ENCODE data around the gene GTF2A2.
"Not testable (repeated sequence)": the region's sequence is repeated elsewhere in the genome, so short reads cannot be mapped to it uniquely, and the experiment has no call there.

GTF2A2 gene

DNA sequence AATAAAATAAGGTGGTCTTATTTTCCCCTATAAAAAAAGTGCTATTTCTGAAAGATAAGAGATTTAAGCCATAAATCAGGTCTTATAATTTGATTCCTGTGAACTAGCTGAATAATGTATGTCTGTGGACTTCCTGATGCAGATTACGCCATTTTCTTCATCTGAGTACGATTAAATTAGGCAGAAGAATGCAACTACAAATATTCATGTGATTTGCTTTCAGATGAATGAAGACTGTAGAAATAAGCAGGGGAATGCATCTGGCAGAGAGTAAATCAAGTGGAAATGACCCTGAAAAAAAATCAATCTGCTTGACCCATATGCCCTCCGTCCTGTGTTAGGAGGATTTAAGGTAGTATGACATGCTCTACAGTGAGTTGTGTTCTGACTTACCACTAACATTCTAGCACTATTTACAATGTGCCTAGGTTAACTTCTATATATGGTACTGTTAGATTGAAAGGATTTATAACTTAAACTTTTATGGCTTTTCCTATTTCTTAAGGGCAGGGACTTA is 17.1 kb upstream of the GTF2A2 start:
- DNase-seq (ENCODE audit: low spot score), result no peak

DNA sequence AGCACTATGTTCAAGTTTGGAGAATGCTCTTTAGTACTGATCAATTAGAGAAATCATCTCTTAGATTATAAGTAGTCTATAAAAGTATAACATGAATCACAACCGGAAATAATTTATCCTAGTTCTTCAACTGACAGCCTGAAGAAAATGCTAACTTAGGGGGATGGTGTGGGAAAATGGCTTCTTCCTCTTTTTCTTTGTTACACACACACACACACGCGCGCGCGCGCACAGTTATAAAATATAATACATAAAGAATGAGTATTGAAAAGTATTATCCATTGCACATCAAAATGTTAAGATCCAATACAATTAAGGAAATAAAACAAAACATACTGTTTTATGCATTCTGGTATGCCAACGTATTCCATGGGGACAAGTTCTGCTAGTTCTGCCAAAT is 11.2 kb upstream of the GTF2A2 start:
- DNase-seq (ENCODE audit: low spot score), result no peak

DNA sequence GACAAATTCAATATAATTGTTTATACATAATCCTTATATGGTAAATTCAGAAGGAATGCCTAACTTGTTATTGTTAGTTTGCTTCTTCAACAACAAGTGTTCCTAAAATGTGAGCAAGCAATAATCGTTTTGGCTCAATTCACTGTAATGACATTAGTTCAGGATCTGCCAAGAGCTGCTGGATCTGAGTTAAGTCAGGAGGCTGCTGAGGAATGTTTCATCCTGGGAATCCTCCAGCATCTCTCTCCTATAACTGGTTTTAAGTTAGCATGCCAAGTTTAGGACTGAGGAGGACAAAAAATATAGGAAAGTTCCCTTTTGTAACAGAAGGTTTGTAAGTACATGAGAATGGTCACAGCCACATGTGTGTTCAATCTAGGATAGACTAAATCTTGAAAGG is 4.9 kb upstream of the GTF2A2 start:
- DNase-seq (ENCODE audit: low spot score), result no peak

DNA sequence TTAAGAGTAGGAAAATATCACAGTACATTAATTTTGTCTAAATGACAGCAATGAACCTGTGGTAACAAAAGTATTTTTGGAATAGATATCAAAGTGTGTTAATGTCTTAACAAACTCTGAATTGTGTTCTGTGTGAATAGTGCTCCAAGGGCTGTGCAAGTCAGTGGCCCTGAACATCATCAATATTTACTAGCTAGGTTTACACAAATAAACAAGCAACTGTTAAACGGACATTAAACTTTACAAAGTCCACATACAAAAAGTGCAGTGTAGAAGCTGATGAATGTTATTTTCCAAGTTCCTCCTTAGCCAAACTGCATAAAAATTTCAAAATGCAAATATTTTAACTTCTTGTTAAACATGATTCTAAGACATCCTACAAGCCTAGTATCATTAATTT is 2.1 kb upstream of the GTF2A2 start:
- no peak for DNase-seq (ENCODE audit: low spot score)

DNA sequence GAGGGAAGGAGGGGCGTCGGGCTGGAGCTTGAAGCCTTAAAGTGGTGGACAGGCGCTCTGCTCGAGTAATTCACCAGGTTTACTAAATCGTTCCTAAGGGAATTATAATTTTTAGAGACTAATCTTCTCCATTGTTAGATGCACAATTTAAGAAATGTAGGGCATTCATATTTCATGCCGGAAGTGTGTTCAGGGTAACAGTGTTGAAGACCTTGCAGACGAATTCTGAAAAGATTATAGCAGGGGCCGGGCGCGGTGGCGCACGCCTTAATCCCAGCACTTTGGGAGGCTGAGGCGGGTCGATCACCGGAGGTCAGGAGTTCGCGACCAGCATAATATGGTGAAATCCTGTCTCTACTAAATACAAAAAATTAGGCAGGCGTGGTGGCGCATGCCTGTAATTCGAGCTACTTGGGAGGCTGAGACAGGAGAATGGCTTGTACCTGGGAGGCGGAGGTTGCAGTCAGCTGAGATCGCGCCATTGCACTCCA is 365 bp upstream of the GTF2A2 start:
- no peak for DNase-seq (ENCODE audit: low spot score)

DNA sequence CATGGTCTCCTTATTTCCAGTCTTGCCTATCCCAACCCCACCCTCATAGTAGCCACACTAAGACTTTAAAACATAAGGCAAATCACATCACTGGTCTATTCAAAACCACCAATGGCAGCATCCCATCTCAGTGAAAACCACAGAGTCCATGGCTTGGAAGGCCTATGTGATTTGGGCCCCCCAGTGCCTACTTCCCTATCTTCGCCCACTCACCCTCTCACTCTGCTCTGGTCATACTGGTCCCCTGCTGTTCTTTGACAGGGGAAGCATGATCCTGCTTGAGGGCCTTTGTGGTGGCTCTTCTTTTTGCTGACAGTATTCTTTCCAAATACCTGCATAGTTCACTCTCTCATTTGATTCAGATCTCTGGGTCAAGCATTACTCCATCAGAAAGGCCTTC is 3.3 kb downstream of the GTF2A2 start:
- DNase-seq (ENCODE audit: low spot score), result no peak

DNA sequence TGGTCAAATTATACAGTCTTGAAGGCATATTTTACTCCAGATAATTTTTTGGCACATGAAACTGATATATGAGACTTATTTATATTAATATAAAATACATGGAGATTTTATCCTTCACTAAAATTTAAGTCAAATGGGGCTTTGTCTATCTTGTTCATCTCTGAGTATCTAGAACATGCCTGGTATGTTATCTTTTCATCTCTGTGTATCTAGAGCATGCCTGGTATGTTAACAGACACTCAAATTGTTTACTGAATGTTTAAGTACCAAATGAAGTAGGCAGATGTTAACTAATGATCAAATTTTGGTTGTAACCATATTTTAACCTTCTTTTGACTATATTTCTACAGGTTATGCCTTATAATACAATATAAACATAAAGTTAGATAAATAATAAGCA is 7.7 kb downstream of the GTF2A2 start:
- no peak for DNase-seq (ENCODE audit: low spot score)

DNA sequence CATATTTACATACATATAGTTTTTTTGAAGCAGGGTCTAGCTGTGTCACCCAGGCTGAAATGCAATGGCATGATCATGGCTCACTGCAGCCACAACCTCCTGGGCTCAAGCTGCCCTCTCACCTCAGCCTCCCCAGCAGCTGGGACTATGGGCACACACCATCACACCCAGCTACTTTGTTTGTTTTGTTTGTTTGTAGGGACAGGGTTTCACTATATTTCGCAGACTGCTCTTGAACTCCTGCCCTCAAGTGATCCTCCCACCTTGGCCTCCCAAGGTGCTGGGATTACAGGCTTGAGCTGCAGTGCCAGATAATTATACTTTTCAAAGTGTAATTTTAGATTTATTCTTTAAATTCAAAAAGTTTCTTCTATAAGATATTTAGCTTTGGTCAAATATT is 10.2 kb downstream of the GTF2A2 start:
- DNase-seq (ENCODE audit: low spot score), result no peak

DNA sequence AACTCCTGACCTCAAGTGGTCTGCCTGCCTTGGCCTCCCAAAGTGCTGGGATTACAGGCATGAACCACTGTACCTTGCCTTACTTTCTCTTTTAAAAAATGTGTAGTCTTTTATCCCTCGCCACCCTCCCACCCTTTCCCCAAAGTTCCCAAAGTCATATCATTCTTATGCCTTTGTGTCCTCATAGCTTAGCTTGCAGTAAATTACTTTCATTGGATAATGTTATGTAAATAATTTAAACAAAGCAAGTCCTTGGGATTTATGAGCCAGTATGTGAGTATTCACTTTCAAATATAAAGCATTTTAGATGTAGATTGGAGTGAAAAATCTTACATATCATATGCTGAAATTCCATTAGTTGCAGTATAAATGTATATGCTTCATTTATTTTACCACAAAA is 11.0 kb downstream of the GTF2A2 start:
- DNase-seq (ENCODE audit: low spot score), result no peak

DNA sequence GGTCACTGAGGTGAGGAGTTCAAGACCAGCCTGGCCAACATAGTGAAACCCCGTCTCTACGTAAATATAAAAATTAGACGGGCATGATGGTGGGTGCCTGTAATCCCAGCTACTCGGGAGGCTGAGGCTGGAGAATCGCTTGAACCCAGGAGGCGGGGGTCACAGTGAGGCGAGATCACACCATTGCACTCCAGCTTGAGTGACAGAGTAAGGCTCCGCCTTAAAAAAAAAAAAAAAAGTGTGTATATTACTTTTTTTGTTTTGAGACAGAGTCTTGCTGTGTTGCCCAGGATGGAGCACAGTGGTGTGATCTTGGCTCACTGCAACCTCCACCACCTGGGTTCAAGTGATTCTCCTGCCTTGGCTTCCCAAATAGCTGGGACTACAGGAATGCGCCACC is 11.5 kb downstream of the GTF2A2 start:
- not testable (repeated sequence) for DNase-seq (ENCODE audit: low spot score)

DNA sequence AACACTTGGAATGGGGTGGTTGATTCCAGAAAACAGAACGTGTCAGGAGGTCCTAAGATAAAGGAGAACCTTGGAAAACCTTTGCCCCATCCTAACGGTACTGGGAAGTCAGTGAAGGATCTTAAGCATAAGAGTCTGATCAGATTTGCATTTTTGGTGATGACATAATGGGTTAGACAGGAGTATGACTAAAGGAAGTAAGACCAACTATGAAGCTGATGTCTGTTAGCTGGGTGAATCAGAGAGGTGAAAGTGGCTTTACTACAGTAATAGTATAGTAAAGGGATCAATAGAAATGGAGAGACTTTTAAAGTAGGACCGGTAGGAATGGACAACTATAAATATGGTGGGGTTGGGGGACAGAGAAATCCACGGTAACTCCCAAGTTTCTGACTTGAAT is 12.6 kb downstream of the GTF2A2 start:
- no peak for DNase-seq (ENCODE audit: low spot score)

DNA sequence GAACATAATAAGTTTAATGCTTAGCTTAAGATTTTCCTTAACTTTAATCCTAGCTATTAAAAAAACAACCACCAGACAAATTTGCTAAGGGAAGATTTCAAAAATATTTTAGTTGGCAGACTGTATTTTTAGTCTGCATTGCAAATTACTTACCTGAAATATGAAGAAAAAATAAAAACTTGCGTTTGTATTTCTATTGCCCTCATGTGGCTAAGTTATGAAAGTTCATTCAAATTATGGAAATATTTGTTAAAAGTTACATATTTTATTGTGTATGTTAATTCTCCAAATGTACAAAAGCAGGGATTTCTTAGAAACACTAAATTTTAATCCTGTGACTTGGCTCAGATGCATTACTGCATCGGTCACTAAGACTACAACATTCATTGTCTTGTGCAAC is 15.0 kb downstream of the GTF2A2 start:
- DNase-seq (ENCODE audit: low spot score), result no peak

DNA sequence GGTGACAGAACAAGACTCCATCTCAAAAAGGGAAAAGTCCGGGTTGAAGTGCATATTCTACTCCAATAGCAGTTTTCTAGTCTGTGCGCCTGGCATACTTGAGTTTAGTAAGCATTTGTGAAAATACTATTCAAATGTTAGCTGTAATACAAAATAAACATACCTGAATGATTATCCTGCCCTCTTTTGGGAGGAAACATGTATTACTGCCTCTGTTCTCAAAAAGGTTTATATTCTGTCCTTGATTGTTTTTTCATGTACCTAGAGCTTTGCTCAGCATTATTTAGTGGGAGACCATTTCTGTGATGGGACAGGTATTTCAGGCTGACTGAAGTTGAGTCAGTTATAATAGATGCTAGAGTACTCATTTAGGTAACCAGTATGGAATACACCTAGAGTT is 19.8 kb downstream of the GTF2A2 start:
- DNase-seq (ENCODE audit: low spot score), result not testable (repeated sequence)

DNA sequence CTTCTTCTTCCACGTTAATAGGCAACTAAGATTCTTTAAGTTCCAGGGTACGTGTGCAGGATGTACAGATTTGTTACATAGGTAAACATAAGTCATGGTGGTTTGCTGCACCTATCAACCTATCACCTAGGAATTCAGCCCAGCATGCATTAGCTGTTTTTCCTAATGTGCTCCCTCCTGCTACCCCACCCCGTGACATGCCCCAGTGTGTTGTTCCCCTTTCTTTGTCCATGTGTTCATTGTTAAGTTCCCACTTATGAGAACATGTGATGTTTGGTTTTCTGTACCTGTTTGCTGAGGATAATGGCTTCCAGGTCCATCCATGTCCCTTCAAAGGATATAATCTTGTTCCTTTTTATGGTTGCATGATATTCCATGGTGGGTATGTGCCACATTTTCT is 21.1 kb downstream of the GTF2A2 start:
- no peak for DNase-seq (ENCODE audit: low spot score)

DNA sequence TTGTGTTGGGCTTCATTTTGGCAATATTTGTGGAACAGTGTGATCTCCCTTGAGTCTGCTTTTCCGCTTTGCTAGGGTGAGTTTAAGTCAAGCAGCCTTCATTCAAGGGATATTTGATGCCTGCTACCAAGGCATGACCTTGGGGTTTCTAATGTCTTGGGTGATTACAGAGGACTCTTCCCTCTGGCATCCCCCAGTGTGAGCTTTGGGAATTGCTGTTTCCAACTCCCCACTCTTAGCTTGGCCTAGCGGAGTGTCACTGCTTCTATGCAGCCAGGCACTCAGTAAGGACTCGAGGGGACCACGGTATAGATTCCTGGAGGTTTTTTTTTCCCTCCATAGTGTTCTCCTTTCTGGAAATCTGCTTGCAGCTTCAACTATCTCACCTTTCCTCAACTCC is 24.6 kb downstream of the GTF2A2 start:
- DNase-seq (ENCODE audit: low spot score), result peak; percentile 15

DNA sequence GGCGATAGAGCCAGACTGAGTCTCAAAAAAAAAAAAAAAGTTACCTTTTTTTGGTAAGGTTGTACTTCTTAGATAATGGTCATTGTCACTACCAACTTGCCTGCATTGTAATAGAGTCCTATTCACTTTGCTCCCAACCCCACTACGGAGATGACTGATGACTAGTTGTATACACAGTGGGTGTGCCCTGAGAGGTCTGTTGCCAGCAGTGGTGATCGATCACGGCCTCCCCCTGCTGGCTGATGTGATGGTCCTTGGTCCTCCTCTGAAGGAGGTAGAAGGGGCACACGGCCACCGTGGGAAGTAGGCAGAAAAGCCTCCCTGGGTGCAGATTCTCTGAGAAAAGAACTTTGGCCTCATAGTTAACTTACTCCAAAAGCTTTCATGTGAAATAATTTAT is 35.0 kb downstream of the GTF2A2 start:
- DNase-seq (ENCODE audit: low spot score), result peak; percentile 65

DNA sequence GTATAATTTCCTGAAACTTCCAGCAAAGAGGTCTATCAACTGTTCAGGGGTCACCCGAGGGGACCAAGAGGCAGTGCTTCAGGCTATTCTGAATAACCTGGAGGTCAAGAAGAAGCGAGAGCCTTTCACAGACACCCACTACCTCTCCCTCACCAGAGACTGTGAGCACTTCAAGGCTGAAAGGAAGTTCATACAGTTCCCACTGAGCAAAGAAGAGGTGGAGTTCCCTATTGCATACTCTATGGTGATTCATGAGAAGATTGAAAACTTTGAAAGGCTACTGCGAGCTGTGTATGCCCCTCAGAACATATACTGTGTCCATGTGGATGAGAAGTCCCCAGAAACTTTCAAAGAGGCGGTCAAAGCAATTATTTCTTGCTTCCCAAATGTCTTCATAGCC is 38.9 kb downstream of the GTF2A2 start:
- DNase-seq (ENCODE audit: low spot score), result no peak

DNA sequence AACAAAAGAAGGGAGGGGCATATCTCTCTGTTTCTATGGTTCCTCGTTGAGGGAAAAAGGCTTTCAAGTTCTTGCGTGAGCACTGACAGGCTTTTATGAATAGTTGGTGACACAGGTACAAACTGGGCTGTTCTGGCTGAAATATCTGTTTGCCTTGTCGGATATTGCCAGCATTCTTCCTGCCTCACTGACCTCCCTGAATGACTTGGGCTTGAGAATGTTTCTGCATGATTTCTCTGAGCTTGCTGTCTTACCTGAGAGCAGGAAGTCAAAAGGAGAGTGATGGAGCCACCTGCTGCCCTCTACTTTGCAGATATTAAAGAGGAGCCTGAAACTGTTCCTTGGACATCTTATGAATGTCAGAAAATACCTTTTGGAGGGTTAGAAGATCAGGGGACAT is 40.9 kb downstream of the GTF2A2 start:
- DNase-seq (ENCODE audit: low spot score), result peak; percentile 25

DNA sequence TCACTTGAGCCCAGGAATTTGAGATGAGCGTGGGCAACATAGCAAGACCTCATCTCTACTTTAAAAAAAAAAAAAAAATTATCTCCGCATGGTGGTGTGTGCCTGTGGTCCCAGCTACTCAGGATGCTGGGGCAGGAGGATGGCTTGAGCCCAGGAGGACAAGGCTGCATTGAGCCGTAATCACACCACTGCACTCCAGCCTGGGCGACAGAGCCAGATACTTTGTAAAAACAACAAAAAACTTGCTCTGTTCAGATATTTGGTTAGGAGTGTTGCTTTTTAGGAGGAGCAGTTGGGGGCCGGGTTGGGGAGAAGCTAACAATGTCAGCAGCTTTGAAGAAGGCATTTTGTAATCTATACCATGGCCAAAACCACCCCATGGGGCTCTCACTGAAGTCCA is 41.7 kb downstream of the GTF2A2 start:
- no peak for DNase-seq (ENCODE audit: low spot score)

DNA sequence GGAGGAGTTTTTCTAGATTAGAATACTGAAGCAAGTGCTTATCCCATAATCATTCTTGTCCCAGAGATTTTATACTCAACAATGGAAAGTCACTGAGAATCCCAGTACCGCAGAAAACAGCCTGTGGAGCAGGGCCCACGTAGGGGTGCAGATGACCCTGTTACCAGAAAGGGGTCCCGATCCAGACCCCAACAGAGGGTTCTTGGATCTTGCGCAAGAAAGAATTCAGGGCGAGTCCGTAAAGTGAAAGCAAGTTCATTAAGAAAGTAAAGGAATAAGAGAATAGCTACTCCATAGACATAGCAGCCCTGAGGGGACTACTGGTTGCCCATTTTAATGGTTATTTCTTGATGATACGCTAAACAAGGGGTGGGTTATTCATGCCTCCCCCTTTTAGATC is 43.2 kb downstream of the GTF2A2 start:
- DNase-seq (ENCODE audit: low spot score), result no peak

DNA sequence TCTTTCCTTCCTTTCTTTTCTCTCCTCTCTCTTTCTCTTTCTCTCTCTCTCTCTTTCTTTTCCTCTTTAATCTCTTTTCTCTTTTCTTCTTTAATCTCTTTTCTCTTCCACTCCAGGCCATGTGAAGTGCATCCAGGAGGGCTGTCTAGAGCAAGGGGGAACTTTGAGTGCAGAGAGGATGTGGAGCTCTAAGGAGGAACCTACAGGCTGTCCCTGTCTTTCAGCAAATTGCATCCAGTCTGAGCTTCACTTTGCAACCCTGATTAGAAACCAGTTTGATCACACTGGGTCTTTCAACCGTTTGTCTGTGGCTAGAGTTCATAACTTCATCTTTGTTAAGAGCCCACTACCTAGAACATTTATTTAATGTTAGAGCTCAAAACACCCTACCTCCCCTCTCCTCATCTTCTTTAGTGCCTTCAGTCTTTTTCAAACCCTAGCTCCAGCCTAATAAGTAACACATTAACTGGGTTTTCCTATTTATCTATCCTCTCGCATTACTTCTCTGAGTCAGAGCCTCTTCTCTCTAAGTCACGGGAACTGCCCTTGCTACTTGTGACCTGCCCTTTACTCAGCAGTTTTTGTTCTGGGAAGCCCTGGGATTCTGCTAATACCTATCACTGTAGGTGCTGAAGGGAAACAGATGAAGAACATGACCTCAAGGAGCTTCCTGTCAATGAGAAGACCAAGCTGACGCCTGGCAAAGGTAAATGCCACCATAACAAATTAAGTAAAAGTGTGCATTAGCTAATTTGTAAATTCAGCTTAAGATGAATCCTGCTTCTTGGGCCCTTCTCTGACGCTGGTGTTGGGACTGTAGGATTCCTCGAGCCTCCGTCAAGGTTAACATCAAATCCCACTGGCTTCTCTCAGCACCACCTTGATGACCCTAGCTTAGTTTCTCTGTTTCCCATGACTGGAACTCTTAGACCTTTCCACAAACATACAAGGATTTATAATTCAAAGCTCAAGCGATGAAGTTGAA is 45.7 kb downstream of the GTF2A2 start, which contains the start of gene GCNT3:
Gene GCNT3 (plus strand): TSS at position 508 of the 985 bp plus-strand sequence. CDS start 6,456 bp downstream, outside the sequence.
- peak; percentile 49 for DNase-seq (ENCODE audit: low spot score)

DNA sequence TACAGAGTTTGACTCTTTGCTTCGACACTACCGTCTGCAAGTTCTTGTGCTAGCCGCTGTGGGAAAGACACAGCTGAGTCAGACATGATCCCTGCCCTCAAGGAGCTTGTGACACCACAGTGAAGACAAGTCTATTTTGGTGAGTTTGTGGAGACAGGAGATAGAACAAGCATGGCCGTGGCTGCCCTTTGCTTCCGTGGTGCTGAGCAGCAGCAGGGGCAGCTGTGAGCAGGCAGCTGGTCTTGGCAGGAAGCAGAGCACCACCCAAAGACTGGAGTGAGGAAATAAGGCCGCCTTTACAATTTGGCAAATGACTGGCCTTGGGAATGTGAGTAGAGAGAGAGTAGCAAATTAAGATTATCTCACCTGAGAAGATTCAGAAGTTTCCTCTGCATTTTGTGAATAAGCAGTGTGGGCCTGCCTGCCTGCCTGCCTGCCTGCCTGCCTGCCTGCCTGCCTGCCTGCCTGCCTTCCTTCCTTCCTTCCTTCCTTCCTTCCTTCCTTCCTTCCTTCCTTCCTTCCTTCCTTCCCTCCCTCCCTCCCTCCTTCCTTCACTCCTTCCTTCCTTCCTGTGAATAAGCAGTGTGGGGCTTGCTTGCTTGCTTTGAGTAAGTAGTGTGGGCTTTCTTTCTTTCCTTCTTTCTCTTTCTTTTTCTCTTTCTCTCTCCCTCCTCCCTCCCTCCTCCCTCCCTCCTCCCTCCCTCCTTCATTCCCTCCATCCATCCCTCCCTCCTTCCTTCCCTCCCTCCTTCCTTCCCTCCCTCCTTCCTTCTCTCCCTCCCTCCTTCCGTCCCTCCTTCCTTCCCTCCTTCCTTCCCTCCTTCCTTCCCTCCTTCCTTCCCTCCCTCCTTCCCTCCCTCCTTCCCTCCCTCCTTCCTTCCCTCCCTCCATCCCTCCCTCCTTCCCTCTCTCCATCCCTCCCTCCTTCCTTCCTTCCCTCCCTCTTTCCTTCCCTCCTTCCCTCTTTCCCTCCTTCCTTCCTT is 47.3 kb downstream of the GTF2A2 start:
- no peak for DNase-seq (ENCODE audit: low spot score)

Measured in SW480 (cell line).